HG02981 (cell line): Measurements from ENCODE around the gene NMNAT3.
A peak's percentile ranks its signal among the peaks of the same experiment; 100 is the strongest.
"Not testable (repeated sequence)": the region's sequence is repeated elsewhere in the genome, so short reads cannot be mapped to it uniquely, and the experiment has no call there.

Source experiments
- ATAC-seq: cut with Tn5 transposase; IDR thresholded peaks from one replicate; pipeline ENCODE4 v1.9.1; 2021; ENCODE audit warnings: mild to moderate bottlenecking, moderate library complexity; ENCODE audit not compliant: unreplicated experiment

The NMNAT3 gene

DNA sequence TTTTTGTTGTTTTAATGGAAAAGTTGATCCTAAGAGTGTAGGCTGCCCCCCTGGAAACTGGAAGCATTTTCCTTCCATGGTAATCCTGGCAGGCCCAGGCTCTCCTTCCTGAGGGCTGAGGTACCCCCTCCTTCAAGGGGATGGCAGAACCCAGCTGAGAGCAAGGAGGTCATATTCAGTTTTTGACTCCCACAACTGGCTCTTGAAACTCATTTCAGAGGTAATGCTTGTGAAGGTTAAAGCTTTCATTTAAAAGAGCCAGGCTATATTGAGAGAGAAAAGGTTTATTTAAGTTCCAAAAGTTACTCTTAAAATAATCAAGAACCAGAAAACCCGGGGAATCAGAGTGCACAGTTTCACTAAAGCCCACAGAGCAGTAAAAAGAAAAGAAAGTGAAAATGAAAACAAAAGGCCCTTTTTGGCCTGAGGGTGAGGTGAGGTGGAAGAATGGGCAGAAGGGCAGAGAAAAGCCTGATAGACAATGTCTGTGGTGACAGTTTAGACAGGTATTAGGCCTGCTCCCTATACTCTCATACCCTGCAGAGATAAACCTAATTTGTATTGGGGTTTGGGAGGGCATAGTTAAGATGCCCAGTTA, 91.3 kb downstream of the NMNAT3 start:
- ATAC-seq, result peak; percentile 76

GRCh38 chr3:139585820-139586219, 92.0 kb downstream of the NMNAT3 start:
- no peak for ATAC-seq

GRCh38 chr3:139583651-139584050, 94.1 kb downstream of the NMNAT3 start:
- ATAC-seq, result not testable (repeated sequence)

- no peak for ATAC-seq
These were observed 99.0 kb downstream of the NMNAT3 start for GRCh38 chr3:139578783-139579182.

GRCh38 chr3:139577909-139578308, 99.9 kb downstream of the NMNAT3 start:
- ATAC-seq, result no peak

DNA sequence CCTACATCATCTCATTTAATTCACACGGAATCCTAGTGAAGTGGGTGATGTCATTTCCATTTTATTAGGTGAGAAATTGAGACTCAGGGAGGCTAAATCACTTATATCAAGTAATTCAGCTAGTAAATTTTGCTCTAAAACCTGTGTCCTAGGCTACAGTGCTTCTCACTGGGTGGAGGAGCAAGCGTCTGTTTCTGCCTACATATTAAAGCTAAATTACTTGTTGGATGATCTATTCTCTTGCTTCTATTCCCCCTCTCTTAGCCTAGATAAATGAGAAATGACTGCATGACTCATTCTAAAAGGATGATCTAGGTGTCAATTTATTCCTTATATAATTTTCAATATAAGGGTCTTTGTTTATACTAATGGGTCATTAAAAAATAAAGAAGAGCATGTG, 100.4 kb downstream of the NMNAT3 start:
- ATAC-seq, result no peak

GRCh38 chr3:139574026-139574947, 103.5 kb downstream of the NMNAT3 start:
- ATAC-seq, result no peak

DNA sequence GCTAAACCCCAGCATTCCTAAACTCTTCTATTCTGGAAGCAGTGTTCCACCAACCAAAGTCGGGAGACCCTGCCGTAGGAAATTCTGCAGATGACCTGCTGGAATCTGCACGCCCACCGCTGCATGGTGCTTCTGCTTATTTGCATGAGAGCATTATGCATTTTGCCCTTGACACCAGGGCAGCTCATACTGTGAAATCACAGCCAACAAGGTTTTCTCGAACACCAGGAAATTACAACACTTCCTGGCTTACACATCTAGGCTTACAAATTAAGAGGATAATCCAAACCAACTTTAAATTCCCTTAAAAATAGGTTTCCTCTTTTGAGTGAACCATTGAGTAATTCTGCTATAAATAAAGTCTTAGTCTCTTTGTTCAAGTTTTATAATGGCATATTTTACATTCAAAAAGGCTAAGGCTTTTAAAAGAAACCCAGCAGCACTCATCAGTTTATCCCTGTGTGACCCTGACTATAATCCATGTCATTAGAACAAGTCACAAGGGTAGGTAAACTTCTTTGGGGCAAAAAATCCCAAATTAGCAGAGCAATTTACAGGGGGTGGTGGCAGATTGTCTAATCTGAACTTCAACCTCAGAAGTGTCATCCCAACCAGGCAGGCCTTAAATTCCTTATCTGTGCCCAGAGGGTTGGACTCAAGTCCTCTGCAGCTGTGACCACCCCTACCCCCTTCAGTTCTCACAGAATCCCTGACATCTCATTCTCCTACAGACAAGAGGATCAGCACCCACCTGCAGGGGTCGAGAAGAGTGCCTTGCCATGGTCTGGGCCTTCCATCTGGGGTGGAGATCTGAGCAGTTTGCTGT, 104.7 kb downstream of the NMNAT3 start:
- ATAC-seq, result no peak

DNA sequence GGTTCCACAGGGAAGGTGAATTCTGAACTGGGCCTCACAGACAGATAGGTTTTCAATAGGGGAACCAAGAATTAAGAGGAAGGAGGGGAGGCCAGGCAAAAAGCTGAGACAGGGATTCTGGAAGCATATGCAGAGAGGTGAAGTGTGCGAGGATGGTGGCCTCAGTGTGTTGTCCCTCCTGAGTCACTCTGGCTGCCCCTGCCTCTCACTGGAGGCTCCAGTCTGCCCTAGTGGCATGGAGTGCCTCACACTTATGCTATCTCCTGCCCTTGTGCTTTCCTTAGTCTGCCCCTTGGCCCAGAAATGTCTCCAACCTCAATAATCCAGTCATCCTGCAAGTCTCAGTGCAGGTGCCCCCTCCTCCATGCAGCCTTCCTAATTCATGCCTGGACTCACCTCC, 106.1 kb downstream of the NMNAT3 start:
- no peak for ATAC-seq

DNA sequence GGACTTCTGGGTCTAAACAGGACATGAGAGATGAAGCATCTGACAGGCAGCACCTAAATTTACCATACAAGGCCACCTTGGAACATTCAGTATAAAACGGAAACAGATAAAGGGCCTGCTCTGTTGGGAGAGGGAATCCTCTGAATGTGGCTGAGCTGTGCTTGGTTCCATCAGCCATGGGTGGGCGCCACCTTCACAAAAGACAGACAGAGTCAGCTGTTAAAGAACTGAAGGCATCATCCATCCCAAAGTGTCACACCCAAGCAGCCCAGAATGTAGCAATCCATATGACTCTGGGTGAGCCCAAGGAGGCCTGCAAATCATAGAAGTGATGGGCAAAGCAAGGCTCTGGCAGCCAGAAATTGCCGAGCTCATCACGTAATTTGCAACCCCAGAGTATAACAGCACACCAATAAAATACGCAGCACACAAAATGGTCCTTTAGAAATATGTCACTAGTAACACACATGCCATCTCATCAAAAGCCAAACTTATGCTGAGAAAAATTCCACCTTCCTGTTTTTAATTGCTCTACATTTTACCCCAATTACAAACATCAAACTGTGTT, 113.4 kb downstream of the NMNAT3 start:
- no peak for ATAC-seq

DNA sequence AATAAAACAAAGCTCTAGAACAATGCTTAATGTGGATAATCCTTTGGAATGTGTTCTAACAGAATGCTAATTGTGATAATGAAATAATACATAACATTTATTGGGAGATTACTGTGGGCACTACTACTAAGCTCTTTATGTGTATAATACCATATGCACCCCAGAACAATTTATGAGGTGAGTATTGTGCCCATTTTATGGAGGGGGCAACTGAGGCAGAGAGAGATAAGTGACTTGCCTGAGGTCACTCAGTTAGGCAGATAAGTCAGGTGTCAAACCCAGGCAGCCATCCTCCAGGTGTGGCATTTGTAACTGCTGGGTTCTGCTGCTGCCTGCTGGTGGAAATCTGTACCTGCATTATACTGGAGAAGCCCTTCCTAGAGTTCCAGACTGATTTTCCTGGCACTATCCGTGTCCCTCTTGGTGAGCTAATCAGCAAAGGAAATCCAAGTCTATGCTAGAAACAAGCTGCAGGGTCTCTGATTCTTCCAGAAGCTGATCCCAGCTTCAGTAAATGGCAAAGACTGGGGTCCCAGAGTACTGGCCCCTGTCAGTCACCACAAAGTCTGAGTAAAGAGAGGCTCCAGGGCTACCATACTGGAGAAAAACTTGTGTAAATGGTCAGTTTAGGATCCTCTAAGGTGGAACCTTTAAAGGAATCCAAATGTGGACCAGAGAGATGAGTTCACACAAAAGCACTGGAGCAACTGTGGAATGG, 115.7 kb downstream of the NMNAT3 start:
- ATAC-seq, result no peak

GRCh38 chr3:139561255-139561817, 116.4 kb downstream of the NMNAT3 start:
- ATAC-seq, result no peak

- no peak for ATAC-seq
These were observed 117.4 kb downstream of the NMNAT3 start for GRCh38 chr3:139560411-139560810.

GRCh38 chr3:139559541-139559940, 118.2 kb downstream of the NMNAT3 start:
- no peak for ATAC-seq

DNA sequence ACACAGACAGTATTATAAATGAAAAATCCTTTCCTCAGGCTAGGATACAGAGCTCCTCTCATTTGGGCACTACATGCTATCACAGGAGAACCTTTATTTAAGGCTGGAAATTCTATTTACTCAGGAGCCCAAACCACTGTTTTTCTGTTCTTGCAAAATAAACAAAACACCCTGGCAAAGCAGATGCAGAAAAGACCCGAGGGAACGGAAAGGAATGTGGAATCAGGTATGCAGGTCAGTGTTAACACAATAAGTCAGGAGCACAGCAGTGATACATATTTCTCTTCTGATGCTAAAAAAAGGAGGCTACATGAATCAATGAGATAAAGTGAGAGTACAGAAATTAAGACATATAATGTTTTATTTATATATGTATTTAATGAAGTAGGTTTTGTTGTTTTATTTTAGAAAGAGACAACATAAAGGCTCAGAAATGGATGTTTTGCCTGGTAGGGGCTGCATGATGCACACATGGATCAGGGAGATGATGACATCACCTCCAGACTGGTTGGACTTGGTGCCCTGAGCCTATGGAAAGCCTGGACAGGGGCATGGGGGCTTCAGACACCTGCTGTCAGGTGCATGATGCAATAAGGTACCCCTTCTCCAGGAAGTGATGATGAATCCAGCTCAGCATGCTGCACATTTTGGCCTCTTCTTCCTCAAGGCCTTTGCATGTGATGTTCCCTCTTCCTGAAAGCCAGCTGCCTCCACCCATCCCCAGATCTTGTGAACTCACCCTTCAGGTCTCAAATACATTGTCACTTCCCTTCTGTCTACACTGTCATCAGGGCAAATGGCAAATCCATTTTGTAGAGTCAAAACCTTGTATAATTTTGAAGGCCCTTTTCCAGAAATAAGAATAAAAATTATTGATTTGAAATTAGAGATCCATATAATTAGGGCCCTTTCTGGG, 119.2 kb downstream of the NMNAT3 start:
- no peak for ATAC-seq

- no peak for ATAC-seq
These were observed 120.7 kb downstream of the NMNAT3 start for GRCh38 chr3:139557041-139557440.

DNA sequence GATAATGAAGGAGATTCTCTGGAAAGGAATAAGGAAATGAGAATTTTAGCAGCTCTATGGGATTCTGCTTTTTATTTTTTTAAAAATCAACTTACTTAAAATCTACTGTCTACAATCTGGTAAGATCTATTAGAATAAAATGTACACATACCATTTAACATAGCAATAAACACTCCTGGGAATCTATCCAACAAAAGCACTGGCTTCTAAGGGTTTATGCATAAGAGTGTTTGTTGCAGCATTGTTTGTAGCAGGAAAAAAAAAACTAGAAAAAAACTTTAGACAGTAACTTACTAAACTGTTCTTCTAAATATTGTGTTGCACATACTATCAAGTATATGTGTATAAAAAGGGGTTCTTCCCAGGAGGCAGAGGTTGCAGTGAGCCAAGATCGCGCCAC, 122.5 kb downstream of the NMNAT3 start:
- ATAC-seq, result no peak

- ATAC-seq, result no peak
These were observed 123.1 kb downstream of the NMNAT3 start for GRCh38 chr3:139554628-139555027.
